ENCODE measurements around the gene CD151. TPM values are rescaled to one million over a fixed set of nuclear protein-coding genes. Genes with fewer than 3 reads are reported as not detected.

The CD151 gene
- total and polyA plus RNA-seq, 8 donors, result 122 to 815 (median 162) TPM

- Histone ChIP-seq H3K9me3 (no peaks in the 10 kb centered on the region), H3K36me3 (peaks cover 0 to 5% of the 10 kb centered on the region in 2 donors), H3K27me3 (peaks cover 0 to 30% of the 10 kb centered on the region in 2 donors), H3K4me3 (peak overlapping the region in 1 of 2 donors; percentile 53), H3K27ac (no peak overlapping the region), H3K4me1 (peaks cover 14 to 39% of the 10 kb centered on the region in 2 donors)
- ATAC-seq, result no peak
- DNase-seq, result no peak
- no peak for TF ChIP-seq CTCF (IDR thresholded peaks at IDR 0.05)
- intact Hi-C loops (cut with DNase I), result no loop called here
Observed at GRCh38 chr11:850775-851763, 18.3 kb downstream of the CD151 start.

GRCh38 chr11:852762-853161 lies 20.0 kb downstream of the CD151 start:
- no peaks in the 10 kb centered on the region for H3K9me3 ChIP-seq
- no peak overlapping the region for H3K27ac ChIP-seq
- no peak overlapping the region for H3K4me3 ChIP-seq
- H3K4me1 ChIP-seq, result peaks cover 14 to 34% of the 10 kb centered on the region in 2 donors
- H3K27me3 ChIP-seq, result peaks cover 0 to 29% of the 10 kb centered on the region in 2 donors
- peaks cover 0 to 6% of the 10 kb centered on the region in 2 donors for H3K36me3 ChIP-seq
- ATAC-seq, result no peak
- TF ChIP-seq CTCF (IDR thresholded peaks at IDR 0.05), result no peak
- intact Hi-C loops (cut with DNase I), result no loop called here
- no peak for DNase-seq

- Histone ChIP-seq H3K4me1 (peaks cover 8 to 23% of the 10 kb centered on the region in 2 donors), H3K27ac (no peak overlapping the region), H3K36me3 (peaks cover 0 to 6% of the 10 kb centered on the region in 2 donors), H3K4me3 (no peak overlapping the region), H3K9me3 (no peaks in the 10 kb centered on the region), H3K27me3 (peaks cover 0 to 18% of the 10 kb centered on the region in 2 donors)
- TF ChIP-seq CTCF (IDR thresholded peaks at IDR 0.05), result no peak
- intact Hi-C loops (cut with DNase I), result no loop called here
- DNase-seq (no peak), ATAC-seq (no peak)
Observed at GRCh38 chr11:853682-854448, 21.1 kb downstream of the CD151 start.

GRCh38 chr11:854601-855329 lies 22.0 kb downstream of the CD151 start:
- Histone ChIP-seq H3K4me1 (peaks cover 6 to 15% of the 10 kb centered on the region in 2 donors), H3K36me3 (peaks cover 0 to 6% of the 10 kb centered on the region in 2 donors), H3K27me3 (peaks cover 0 to 11% of the 10 kb centered on the region in 2 donors), H3K9me3 (no peaks in the 10 kb centered on the region), H3K4me3 (no peak overlapping the region), H3K27ac (no peak overlapping the region)
- DNase-seq (no peak), ATAC-seq (no peak)
- intact Hi-C loops (cut with DNase I), result no loop called here
- no peak for TF ChIP-seq CTCF (IDR thresholded peaks at IDR 0.05)

Measured in left lung (tissue), 10 donors.